ENCODE results near the gene MAPKBP1.

DNA sequence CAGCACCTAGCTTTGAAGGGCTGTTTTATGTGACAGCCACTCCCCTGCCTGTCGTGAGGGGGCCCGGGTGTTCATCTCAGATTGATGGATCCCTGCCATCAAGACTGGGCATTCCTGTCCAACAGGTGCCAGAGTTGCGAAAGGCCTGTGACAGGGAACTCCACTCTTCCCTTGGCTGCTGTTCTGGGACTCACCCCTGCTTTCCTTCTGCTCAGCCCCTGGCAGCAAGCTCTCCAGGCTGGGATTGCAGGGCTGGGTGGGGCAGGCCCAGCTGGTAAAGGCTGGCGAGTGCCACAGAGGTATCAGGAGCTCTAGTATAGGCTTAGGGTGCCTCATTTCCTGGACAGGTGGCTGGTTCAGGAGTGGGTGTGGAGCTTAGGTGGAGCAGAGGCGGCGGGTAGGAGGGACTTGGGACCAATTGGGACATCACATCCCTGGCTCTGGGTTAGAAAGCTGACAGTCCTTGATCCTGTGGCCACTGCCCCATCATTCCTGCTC, 64.2 kb downstream of the MAPKBP1 start, which contains the start of gene PLA2G4B:
- TF ChIP-seq, protein P1, sequence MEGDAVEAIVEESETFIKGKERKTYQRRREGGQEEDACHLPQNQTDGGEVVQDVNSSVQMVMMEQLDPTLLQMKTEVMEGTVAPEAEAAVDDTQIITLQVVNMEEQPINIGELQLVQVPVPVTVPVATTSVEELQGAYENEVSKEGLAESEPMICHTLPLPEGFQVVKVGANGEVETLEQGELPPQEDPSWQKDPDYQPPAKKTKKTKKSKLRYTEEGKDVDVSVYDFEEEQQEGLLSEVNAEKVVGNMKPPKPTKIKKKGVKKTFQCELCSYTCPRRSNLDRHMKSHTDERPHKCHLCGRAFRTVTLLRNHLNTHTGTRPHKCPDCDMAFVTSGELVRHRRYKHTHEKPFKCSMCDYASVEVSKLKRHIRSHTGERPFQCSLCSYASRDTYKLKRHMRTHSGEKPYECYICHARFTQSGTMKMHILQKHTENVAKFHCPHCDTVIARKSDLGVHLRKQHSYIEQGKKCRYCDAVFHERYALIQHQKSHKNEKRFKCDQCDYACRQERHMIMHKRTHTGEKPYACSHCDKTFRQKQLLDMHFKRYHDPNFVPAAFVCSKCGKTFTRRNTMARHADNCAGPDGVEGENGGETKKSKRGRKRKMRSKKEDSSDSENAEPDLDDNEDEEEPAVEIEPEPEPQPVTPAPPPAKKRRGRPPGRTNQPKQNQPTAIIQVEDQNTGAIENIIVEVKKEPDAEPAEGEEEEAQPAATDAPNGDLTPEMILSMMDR (conservative IDR thresholded peaks at IDR 0.05; ENCODE audit: low read depth, low read length): no peak
- TF ChIP-seq EZH2 (IDR thresholded peaks at IDR 0.05; ENCODE audit: borderline replicate concordance, low read depth, low read length, poor library complexity, severe bottlenecking): no peak

Measured in A673 (cell line).